HepG2 (cell line): ENCODE results near the gene ZBTB46. TPM values are rescaled to one million over a fixed set of nuclear protein-coding genes. Genes with fewer than 3 reads are reported as not detected.

ENCODE experiments used
- ETV5 ChIP-seq: IDR thresholded peaks from 2 replicates; pipeline ENCODE4 v1.6.1; 2018; ENCODE audit warnings: missing biosample characterization, missing genetic modification reagents, inconsistent platforms, borderline replicate concordance
- FOSL2 ChIP-seq: sonication (generic); formaldehyde crosslinking; IDR thresholded peaks from 2 replicates; pipeline ENCODE4 v1.4.0; 2020; ENCODE audit warnings: missing genetic modification reagents
- GABPA ChIP-seq, 2 experiments: IDR thresholded peaks; 2 replicates each; pipeline ENCODE4 v1.6.1; 2011 to 2016; ENCODE audit warnings: low read depth in 2 of 2, low read length in 1 of 2, missing biosample characterization in 1 of 2, missing genetic modification characterization in 1 of 2
- GTF3A ChIP-seq: sonication (generic); formaldehyde crosslinking; conservative IDR thresholded peaks from 2 replicates; pipeline ENCODE4 v1.4.0; 2020; ENCODE audit warnings: mild to moderate bottlenecking, missing genetic modification reagents
- IRX3 ChIP-seq: sonication (generic); formaldehyde crosslinking; IDR thresholded peaks from 2 replicates; pipeline ENCODE4 v1.8.1; 2023; ENCODE audit warnings: mild to moderate bottlenecking, low read depth, missing genetic modification reagents, borderline replicate concordance
- ISX ChIP-seq: sonication (generic); formaldehyde crosslinking; conservative IDR thresholded peaks from 2 replicates; pipeline ENCODE4 v1.5.0; 2020; ENCODE audit warnings: missing genetic modification reagents
- ZBTB4 ChIP-seq: sonication (generic); formaldehyde crosslinking; IDR thresholded peaks from 2 replicates; pipeline ENCODE4 v1.4.0; 2020; ENCODE audit warnings: missing genetic modification reagents, mild to moderate bottlenecking, borderline replicate concordance
- ZBTB7B ChIP-seq: sonication (generic); formaldehyde crosslinking; IDR thresholded peaks from 2 replicates; pipeline ENCODE4 v1.4.0; 2020; ENCODE audit warnings: missing genetic modification reagents
- ZNF224 ChIP-seq: sonication (generic); formaldehyde crosslinking; IDR thresholded peaks from 2 replicates; pipeline ENCODE4 v1.5.0; 2020; ENCODE audit warnings: mild to moderate bottlenecking, missing genetic modification reagents
- ZNF3 ChIP-seq: IDR thresholded peaks from 2 replicates; pipeline ENCODE4 v1.7.0; 2017; ENCODE audit warnings: inconsistent platforms
- ZNF354B ChIP-seq: sonication (generic); formaldehyde crosslinking; IDR thresholded peaks from 2 replicates; pipeline ENCODE4 v1.8.0; 2022; ENCODE audit warnings: mild to moderate bottlenecking, missing genetic modification reagents
- ZNF383 ChIP-seq: sonication (generic); formaldehyde crosslinking; IDR thresholded peaks from 2 replicates; pipeline ENCODE4 v1.4.0; 2020; ENCODE audit warnings: missing genetic modification reagents, mild to moderate bottlenecking, borderline replicate concordance
- ZNF557 ChIP-seq: sonication (generic); formaldehyde crosslinking; IDR thresholded peaks from 2 replicates; pipeline ENCODE4 v1.4.0; 2020; ENCODE audit warnings: missing genetic modification reagents
- ZNF576 ChIP-seq: sonication (generic); formaldehyde crosslinking; IDR thresholded peaks from 2 replicates; pipeline ENCODE4 v1.4.0; 2020; ENCODE audit warnings: mild to moderate bottlenecking, missing genetic modification reagents
- ZNF773 ChIP-seq: sonication (generic); formaldehyde crosslinking; IDR thresholded peaks from 2 replicates; pipeline ENCODE4 v1.4.0; 2020; ENCODE audit warnings: missing genetic modification reagents, borderline replicate concordance
- ZNF790 ChIP-seq: sonication (generic); formaldehyde crosslinking; IDR thresholded peaks from 2 replicates; pipeline ENCODE4 v1.8.0; 2022; ENCODE audit warnings: missing genetic modification reagents, mild to moderate bottlenecking, borderline replicate concordance
- ZNF83 ChIP-seq: sonication (generic); formaldehyde crosslinking; IDR thresholded peaks from 2 replicates; pipeline ENCODE4 v1.4.0; 2020; ENCODE audit warnings: missing genetic modification reagents, mild to moderate bottlenecking, borderline replicate concordance
- ZNF839 ChIP-seq: sonication (generic); formaldehyde crosslinking; IDR thresholded peaks from 2 replicates; pipeline ENCODE4 v1.4.0; 2020; ENCODE audit warnings: missing genetic modification reagents, mild to moderate bottlenecking, borderline replicate concordance
- ZSCAN31 ChIP-seq: sonication (generic); formaldehyde crosslinking; IDR thresholded peaks from 2 replicates; pipeline ENCODE4 v1.5.0; 2020; ENCODE audit warnings: low read depth, mild to moderate bottlenecking, missing genetic modification reagents
- polyA plus RNA-seq, 8 experiments: library from polyadenylated mRNA; depleted of rRNA in 3 of 8; stranded (reverse) in 7 of 8; unstranded in 1 of 8; fragments of >200 nt; fragmentation: Illumina TruSeq in 4 of 8; extraction: Trizol in 4 of 8; gene quantifications; 2 replicates each; pipeline versions ENCODE4 v1.2.1 to v1.2.3, GENCODE V29; 2011 to 2016; ENCODE audit warnings: low read depth in 4 of 8, missing spikeins in 1 of 8, mixed read lengths in 1 of 8; ENCODE audit not compliant: insufficient read depth in 1 of 8
- total RNA-seq, 5 experiments: library from RNA; depleted of rRNA; stranded (reverse); fragments of >200 nt; fragmentation: Illumina TruSeq; extraction: Trizol; gene quantifications; 2 replicates each; pipeline ENCODE4 v1.2.3, GENCODE V29; 2016; ENCODE audit warnings: low read depth in 1 of 5
- TF ChIP-seq, protein P1 (sequence below): sonication (generic); formaldehyde crosslinking; IDR thresholded peaks from 2 replicates; pipeline ENCODE4 v1.4.0; 2020; ENCODE audit warnings: missing genetic modification reagents, borderline replicate concordance

The ZBTB46 gene
- total and polyA plus RNA-seq, 2 of the 13 experiments (the other 11 are each of a cell fraction or from before 2014, with no cell fraction given): 1.6 to 13.5 TPM

DNA sequence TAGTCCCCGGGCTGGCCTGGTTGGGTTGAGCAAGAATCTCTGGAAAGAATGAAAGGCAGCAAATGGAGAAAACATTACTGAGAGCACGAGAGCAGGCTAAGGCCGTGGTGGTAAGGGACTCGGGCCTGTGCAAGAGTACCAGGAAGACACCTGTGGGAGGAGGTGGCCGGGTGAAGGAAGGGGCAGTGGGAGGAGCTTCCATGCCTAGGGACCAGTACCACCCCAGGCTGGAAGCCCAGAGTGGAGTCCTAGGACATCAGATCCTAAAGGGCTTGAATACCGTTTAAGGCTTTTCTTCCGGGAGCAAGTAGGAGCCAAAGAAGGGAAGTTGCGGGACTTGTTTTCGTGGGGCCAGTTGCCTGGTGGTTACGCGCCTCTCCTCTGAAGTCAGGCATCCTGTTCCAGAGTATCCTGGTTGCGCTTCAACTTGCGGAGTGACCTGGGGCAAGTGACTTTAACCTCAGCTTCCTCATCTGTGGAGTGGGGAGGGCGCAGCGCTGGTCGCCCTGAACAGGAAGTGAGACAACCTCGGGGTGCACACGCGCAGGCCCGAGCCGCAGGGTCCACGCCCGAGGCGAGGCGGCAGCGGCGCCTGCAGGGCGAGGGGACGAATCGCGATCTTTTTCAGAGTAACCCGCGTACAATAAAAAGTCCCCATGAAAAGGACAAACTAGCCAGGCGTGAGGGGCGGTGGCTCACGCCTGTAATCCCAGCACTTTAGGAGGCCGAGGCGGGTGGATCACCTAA lies 32.9 kb upstream of the ZBTB46 start (continued):
- no peak for TF ChIP-seq ZNF773 (CRISPR knock-in tag)
- no peak for TF ChIP-seq ZBTB4 (CRISPR knock-in tag)
- no peak; the same call in 1 of the 2 replicates for TF ChIP-seq ZNF576 (CRISPR knock-in tag)
- TF ChIP-seq ZNF3: peak; percentile 81
- TF ChIP-seq ZNF383 (CRISPR knock-in tag): no peak
- peak; percentile 99 for TF ChIP-seq ZSCAN31 (CRISPR knock-in tag)
- TF ChIP-seq ZNF557 (CRISPR knock-in tag): peak; percentile 16; the same call in 1 of the 2 replicates
- TF ChIP-seq ISX: no peak
- TF ChIP-seq ZNF354B (CRISPR knock-in tag): no peak; the same call in 1 of the 2 replicates
- peak; percentile 76 for TF ChIP-seq ZBTB7B (CRISPR knock-in tag)
- peak; percentile 95; the same call in 1 of the 2 replicates for TF ChIP-seq ZNF839 (CRISPR knock-in tag)
- TF ChIP-seq FOSL2: peak; percentile 64
- 0 out of 2 replicates have a peak, but pooled peaks have one; percentile 22 for TF ChIP-seq IRX3 (CRISPR knock-in tag)
- TF ChIP-seq GABPA (IDR thresholded peaks at IDR 0.05; ENCODE audit: low read depth, low read length): no peak
- peak; percentile 87 for TF ChIP-seq GABPA (CRISPR knock-in tag; IDR thresholded peaks at IDR 0.05; ENCODE audit: low read depth)
- TF ChIP-seq ZNF83: no peak
- TF ChIP-seq, protein P1, sequence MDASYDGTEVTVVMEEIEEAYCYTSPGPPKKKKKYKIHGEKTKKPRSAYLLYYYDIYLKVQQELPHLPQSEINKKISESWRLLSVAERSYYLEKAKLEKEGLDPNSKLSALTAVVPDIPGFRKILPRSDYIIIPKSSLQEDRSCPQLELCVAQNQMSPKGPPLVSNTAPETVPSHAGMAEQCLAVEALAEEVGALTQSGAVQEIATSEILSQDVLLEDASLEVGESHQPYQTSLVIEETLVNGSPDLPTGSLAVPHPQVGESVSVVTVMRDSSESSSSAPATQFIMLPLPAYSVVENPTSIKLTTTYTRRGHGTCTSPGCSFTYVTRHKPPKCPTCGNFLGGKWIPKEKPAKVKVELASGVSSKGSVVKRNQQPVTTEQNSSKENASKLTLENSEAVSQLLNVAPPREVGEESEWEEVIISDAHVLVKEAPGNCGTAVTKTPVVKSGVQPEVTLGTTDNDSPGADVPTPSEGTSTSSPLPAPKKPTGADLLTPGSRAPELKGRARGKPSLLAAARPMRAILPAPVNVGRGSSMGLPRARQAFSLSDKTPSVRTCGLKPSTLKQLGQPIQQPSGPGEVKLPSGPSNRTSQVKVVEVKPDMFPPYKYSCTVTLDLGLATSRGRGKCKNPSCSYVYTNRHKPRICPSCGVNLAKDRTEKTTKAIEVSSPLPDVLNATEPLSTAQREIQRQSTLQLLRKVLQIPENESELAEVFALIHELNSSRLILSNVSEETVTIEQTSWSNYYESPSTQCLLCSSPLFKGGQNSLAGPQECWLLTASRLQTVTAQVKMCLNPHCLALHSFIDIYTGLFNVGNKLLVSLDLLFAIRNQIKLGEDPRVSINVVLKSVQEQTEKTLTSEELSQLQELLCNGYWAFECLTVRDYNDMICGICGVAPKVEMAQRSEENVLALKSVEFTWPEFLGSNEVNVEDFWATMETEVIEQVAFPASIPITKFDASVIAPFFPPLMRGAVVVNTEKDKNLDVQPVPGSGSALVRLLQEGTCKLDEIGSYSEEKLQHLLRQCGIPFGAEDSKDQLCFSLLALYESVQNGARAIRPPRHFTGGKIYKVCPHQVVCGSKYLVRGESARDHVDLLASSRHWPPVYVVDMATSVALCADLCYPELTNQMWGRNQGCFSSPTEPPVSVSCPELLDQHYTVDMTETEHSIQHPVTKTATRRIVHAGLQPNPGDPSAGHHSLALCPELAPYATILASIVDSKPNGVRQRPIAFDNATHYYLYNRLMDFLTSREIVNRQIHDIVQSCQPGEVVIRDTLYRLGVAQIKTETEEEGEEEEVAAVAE (CRISPR knock-in tag): peak; percentile 90; the same call in 1 of the 2 replicates
- TF ChIP-seq GTF3A: no peak
- peak; percentile 93 for TF ChIP-seq ETV5 (CRISPR knock-in tag)
- TF ChIP-seq ZNF224 (CRISPR knock-in tag): 0 out of 2 replicates have a peak, but pooled peaks have one; percentile 90
- 0 out of 2 replicates have a peak, but pooled peaks have one; percentile 33 for TF ChIP-seq ZNF790 (CRISPR knock-in tag)
